Stomach (tissue), 9 donors: ENCODE data around the gene ITGA1. TPM values are rescaled to one million over a fixed set of nuclear protein-coding genes. Genes with fewer than 3 reads are reported as not detected.

Source experiments
- DNase-seq, 2 donors: peaks; one replicate each; pipeline versions ENCODE4 v3.0.0 to v3.0.0-alpha.2; 2013 to 2019
- H3K27ac ChIP-seq, 5 donors: fragments of 200-600 bp in 4 of 5; sonication (generic) in 4 of 5; one replicate each; pipeline ENCODE4 v1.5.1; 2013 to 2019; ENCODE audit warnings: mild to moderate bottlenecking in 1 of 5, moderate library complexity in 1 of 5
- H3K27me3 ChIP-seq, 3 donors: fragments of 200-600 bp; sonication (generic); one replicate each; pipeline ENCODE4 v1.5.1; 2017 to 2019; ENCODE audit warnings: mixed run types in 1 of 3
- H3K36me3 ChIP-seq, 4 donors: fragments of 200-600 bp; sonication (generic); 1 replicate in 3 of 4; 2 replicates in 1 of 4; pipeline ENCODE4 v1.5.1; 2016 to 2019
- H3K4me1 ChIP-seq, 4 donors: fragments of 200-600 bp; sonication (generic); one replicate each; pipeline ENCODE4 v1.5.1; 2016 to 2019
- H3K4me3 ChIP-seq, 4 donors: fragments of 200-600 bp; sonication (generic) in 3 of 4; one replicate each; pipeline ENCODE4 v1.5.1; 2016 to 2019; ENCODE audit warnings: mild to moderate bottlenecking in 1 of 4
- H3K9me3 ChIP-seq, 4 donors: fragments of 200-600 bp; sonication (generic); one replicate each; pipeline ENCODE4 v1.5.1; 2016 to 2019
- EP300 ChIP-seq: sonication (generic); formaldehyde crosslinking; IDR thresholded peaks from one replicate; pipeline ENCODE4 v1.6.1; 2017; ENCODE audit warnings: antibody characterized with exemption
- POLR2A ChIP-seq, 4 donors: fragments of 450-650 bp; IDR thresholded peaks; one replicate each; pipeline ENCODE4 v1.6.1; 2016; ENCODE audit warnings: antibody characterized with exemption in 4 of 4, control low read depth in 2 of 4, mild to moderate bottlenecking in 1 of 4, moderate library complexity in 1 of 4
- POLR2AphosphoS5 ChIP-seq, 3 donors: sonication (generic); formaldehyde crosslinking; IDR thresholded peaks; one replicate each; pipeline ENCODE4 v1.6.1; 2016; ENCODE audit warnings: antibody characterized with exemption in 3 of 3
- WGBS, 5 donors: extraction: QIAGEN DNeasy Blood & Tissue Kit in 3 of 5; methylation state at CpG; one replicate each; pipeline versions ENCODE4 v1.1.5 to v1.1.7; 2013 to 2018; 5-methylcytosine and 5-hydroxymethylcytosine counted together
- intact Hi-C: fragments of 100-400 bp; cut with DNase I; formaldehyde crosslinking; loops from one replicate; pipeline ENCODE4 v1.15.1; 2023; ENCODE audit warnings: low total_unique reads
- polyA plus RNA-seq, 3 donors: library from polyadenylated mRNA; stranded (reverse); fragments of 200-250 nt; gene quantifications; one replicate each; pipeline ENCODE4 v1.2.3, GENCODE V29; 2013
- total RNA-seq, 5 donors: library from RNA; depleted of rRNA; stranded (reverse); fragments of >200 nt; gene quantifications; one replicate each; pipeline versions ENCODE4 v1.1.0 to v1.2.3, GENCODE V29; 2014 to 2016
- TF ChIP-seq, protein P1 (sequence below), 7 experiments: fragments of 450-650 bp in 4 of 7; fragments of 200-600 bp in 3 of 7; sonication (generic) in 3 of 7; IDR thresholded peaks; one replicate each; pipeline ENCODE4 v1.5.1; 2016 to 2019; ENCODE audit warnings: antibody characterized with exemption in 7 of 7, control low read depth in 2 of 7, mild to moderate bottlenecking in 1 of 7
- donor health status: healthy with polysubstance abuse.
- donor health status: Bipolar disorder and iron deficiency.
- donor health status: healthy.

Gene ITGA1
- total and polyA plus RNA-seq, 8 donors = 2.7 to 507 (median 77.0) TPM

DNA sequence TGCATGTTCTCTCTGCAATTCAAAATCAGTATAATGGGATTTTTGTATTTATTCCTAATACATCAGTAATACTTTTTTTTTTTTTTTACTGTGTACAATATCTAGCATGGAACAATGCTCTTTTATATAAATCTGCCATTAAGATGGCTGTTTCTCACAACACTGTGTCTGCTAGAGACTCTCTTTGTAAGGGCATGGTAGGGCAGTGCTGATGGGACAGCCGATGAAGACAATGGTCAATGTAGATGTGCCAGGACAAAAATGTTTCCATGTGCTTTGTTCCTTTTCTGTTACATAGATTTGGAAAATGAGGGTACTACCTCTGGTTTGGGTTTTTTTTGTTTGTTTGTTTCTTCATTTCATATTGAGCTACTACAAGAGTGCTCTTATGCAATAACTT lies 106.1 kb downstream of the ITGA1 start:
- TF ChIP-seq EP300 (no peak), POLR2A (IDR thresholded peaks at IDR 0.05) (no peak), POLR2AphosphoS5 (IDR thresholded peaks at IDR 0.05) (no peak)
- TF ChIP-seq, protein P1, sequence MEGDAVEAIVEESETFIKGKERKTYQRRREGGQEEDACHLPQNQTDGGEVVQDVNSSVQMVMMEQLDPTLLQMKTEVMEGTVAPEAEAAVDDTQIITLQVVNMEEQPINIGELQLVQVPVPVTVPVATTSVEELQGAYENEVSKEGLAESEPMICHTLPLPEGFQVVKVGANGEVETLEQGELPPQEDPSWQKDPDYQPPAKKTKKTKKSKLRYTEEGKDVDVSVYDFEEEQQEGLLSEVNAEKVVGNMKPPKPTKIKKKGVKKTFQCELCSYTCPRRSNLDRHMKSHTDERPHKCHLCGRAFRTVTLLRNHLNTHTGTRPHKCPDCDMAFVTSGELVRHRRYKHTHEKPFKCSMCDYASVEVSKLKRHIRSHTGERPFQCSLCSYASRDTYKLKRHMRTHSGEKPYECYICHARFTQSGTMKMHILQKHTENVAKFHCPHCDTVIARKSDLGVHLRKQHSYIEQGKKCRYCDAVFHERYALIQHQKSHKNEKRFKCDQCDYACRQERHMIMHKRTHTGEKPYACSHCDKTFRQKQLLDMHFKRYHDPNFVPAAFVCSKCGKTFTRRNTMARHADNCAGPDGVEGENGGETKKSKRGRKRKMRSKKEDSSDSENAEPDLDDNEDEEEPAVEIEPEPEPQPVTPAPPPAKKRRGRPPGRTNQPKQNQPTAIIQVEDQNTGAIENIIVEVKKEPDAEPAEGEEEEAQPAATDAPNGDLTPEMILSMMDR (IDR thresholded peaks at IDR 0.05) = no peak
- peaks cover 6 to 57% (median 30%) of the 10 kb centered on the region in 4 donors for H3K4me1 ChIP-seq
- no peak overlapping the region for H3K4me3 ChIP-seq
- no peaks in the 10 kb centered on the region for H3K27me3 ChIP-seq
- peak overlapping the region in 3 of 5 donors; percentile 26 to 66 (median 58) for H3K27ac ChIP-seq
- H3K36me3 ChIP-seq = peaks cover 0 to 31% (median 17%) of the 10 kb centered on the region in 4 donors
- no peak for DNase-seq
- intact Hi-C loops = no loop called here
- 81 to 95% (median 90%) methylated on average over 1 of the region's 1 CpG for WGBS, 5 donors
- H3K9me3 ChIP-seq = no peaks in the 10 kb centered on the region

DNA sequence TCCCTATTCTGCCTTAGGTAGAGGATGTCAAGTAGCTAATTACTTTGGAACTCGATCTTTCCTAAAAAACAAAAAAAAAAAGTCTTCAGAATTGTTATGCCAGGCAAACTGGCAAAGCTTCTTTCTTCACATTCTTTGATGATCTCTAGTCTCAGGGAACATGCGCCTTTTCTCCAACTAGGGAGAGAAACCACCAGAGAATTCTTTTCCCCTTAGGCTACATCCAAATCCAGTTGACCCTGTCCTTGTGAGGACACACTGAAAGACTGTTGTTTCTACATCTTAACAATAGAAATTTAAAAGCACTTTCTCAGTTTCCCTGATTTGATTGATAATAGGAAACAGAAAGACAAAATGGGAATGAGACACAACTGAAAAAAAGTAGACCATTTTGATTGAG lies 106.7 kb downstream of the ITGA1 start:
- peak overlapping the region in 2 of 5 donors; percentile 58 to 66 for H3K27ac ChIP-seq

DNA sequence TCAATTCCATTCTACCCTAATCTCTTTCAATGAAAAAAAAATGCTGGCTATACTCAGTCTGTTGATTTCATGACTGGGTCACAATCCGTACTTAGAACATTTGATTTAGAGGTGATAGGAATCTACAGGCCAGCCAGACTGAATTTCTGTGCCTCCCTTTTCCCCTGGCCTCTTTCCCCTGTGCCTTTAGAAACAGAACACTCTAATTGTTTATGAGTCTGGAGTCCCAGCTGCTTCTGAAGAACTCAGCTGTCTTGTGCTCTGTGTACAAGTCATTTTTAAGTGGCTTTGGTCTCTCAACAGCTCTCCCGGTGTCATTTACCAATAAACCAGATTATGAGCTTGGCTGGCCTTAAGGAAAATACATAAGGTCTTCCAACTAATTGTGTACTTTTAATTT lies 107.4 kb downstream of the ITGA1 start:
- intact Hi-C loops = no loop called here
- Histone ChIP-seq H3K4me3 (no peak overlapping the region), H3K36me3 (peaks cover 0 to 30% (median 22%) of the 10 kb centered on the region in 4 donors)

More for the DNA sequence above, 106.7 kb downstream of the ITGA1 start:
- H3K4me3 ChIP-seq = no peak overlapping the region
- H3K4me1 ChIP-seq = peaks cover 6 to 62% (median 30%) of the 10 kb centered on the region in 4 donors
- H3K9me3 ChIP-seq = no peaks in the 10 kb centered on the region
- WGBS, 5 donors = 86 to 94% (median 91%) methylated on average over 2 of the region's 2 CpGs
- H3K27me3 ChIP-seq = no peaks in the 10 kb centered on the region
- H3K36me3 ChIP-seq = peaks cover 0 to 30% (median 19%) of the 10 kb centered on the region in 4 donors
- DNase-seq = no peak
- intact Hi-C loops = no loop called here
- TF ChIP-seq, protein P1 (IDR thresholded peaks at IDR 0.05) = no peak
- no peak for TF ChIP-seq EP300
- TF ChIP-seq POLR2A (IDR thresholded peaks at IDR 0.05) = no peak
- TF ChIP-seq POLR2AphosphoS5 (IDR thresholded peaks at IDR 0.05) = no peak

DNA sequence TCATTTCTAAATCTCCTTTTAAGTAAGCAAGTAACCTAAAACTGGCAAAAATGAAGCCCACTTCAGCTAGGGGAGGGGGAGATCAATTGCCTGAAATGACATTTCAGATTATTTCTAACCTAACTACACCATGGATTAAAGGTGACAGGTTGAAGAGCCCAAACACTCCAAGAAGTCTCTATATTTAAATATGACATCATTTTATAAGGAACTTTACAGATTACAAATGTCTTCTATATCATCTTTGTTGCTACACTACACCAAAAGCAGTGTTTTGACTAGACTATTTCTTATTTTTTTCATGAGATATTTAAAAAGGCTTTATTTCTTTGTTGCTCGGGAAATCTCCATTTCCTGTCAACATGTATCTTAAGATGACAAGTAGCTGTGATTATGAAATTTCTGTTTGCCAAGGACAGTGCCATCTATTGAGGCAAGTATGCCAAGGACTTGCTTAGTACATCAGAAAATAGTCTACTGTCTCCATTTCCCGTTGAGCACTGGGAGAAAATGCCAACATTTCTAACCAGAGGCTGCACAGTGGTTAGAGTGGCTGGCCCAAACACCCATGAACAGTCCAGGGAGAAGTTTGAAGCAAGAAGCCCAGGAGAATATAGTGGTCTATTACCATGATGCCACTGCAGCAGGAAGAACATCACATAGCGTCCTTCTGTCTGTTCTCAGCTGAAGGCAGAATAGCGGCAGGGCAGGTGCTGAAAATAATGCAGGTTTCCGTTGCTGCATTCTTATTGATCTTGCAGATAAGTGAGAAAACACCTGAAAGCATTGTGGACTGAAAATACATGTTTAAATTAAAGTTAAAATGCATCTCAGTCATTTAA lies 108.1 kb downstream of the ITGA1 start:
- H3K4me3 ChIP-seq = no peak overlapping the region
- peak overlapping the region in 3 of 5 donors; percentile 3 to 66 (median 58) for H3K27ac ChIP-seq
- TF ChIP-seq POLR2AphosphoS5 (IDR thresholded peaks at IDR 0.05) (no peak), POLR2A (IDR thresholded peaks at IDR 0.05) (no peak), EP300 (no peak)
- TF ChIP-seq, protein P1 (IDR thresholded peaks at IDR 0.05) = no peak
- 77 to 84% (median 81%) methylated on average over 5 of the region's 5 CpGs for WGBS, 5 donors
- peaks cover 0 to 36% (median 25%) of the 10 kb centered on the region in 4 donors for H3K36me3 ChIP-seq
- H3K27me3 ChIP-seq = no peaks in the 10 kb centered on the region
- intact Hi-C loops = no loop called here
- no peak for DNase-seq
- H3K4me1 ChIP-seq = peaks cover 6 to 62% (median 30%) of the 10 kb centered on the region in 4 donors
- H3K9me3 ChIP-seq = no peaks in the 10 kb centered on the region

More for the DNA sequence above, 107.4 kb downstream of the ITGA1 start:
- TF ChIP-seq POLR2A (IDR thresholded peaks at IDR 0.05) (no peak), POLR2AphosphoS5 (IDR thresholded peaks at IDR 0.05) (no peak), EP300 (no peak)
- TF ChIP-seq, protein P1 (IDR thresholded peaks at IDR 0.05) = no peak
- WGBS, 5 donors = 36 to 68% (median 44%) methylated on average over 2 of the region's 2 CpGs
- Histone ChIP-seq H3K27me3 (no peaks in the 10 kb centered on the region), H3K27ac (peak overlapping the region in 3 of 5 donors; percentile 3 to 66 (median 58)), H3K4me1 (peaks cover 6 to 62% (median 30%) of the 10 kb centered on the region in 4 donors), H3K9me3 (no peaks in the 10 kb centered on the region)
- peak in 1 of 2 donors; percentile 54 for DNase-seq
